Endothelial cell of umbilical vein (primary cell): Measurements from ENCODE around the gene NAXD. TPM values are rescaled to one million over a fixed set of nuclear protein-coding genes. Genes with fewer than 3 reads are reported as not detected.

ENCODE experiments used
- BruUV-seq: library from RNA; stranded (reverse); fragments of 400-500 nt; replicated peaks from 2 replicates; lab custom pipeline; 2021; lab: Mats Ljungman, UMichigan
- CTCF ChIA-PET: fragments of 300-600, 350-600 bp; sonication (Branson Sonifier 250); formaldehyde crosslinking; loops from one replicate; lab custom pipeline; 2021; ENCODE audit warnings: antibody characterized with exemption, inconsistent platforms; lab: Charles Lee
- POLR2A ChIA-PET: fragments of 300-600, 350-600 bp; sonication (Branson Sonifier 250); formaldehyde crosslinking; loops from one replicate; lab custom pipeline; 2021; ENCODE audit warnings: antibody characterized with exemption, inconsistent platforms; lab: Charles Lee
- DNase-seq: peaks from one replicate; pipeline ENCODE4 v3.0.0-alpha.2; 2011; ENCODE audit warnings: low read depth, low spot score
- FAIRE-seq: peaks from 2 replicates; lab custom pipeline; 2011; peaks lifted over from hg19 to GRCh38; lab: Jason Lieb, UNC
- H2AFZ ChIP-seq: 2 replicates; pipeline ENCODE4 v1.6.0; 2012; ENCODE audit warnings: low read depth, low read length, control low read depth, inconsistent platforms
- H3K27ac ChIP-seq: 2 replicates; pipeline ENCODE4 v1.5.1; 2011; ENCODE audit warnings: low read depth, mild to moderate bottlenecking, control low read depth, low read length, moderate library complexity; ENCODE audit not compliant: insufficient read depth
- H3K27me3 ChIP-seq, 2 experiments: 2 replicates each; pipeline versions ENCODE4 v1.6.0 to v1.6.1; 2011; ENCODE audit warnings: low read length in 2 of 2, mixed read lengths in 1 of 2; ENCODE audit not compliant: control insufficient read depth in 2 of 2, insufficient read depth in 2 of 2
- H3K36me3 ChIP-seq, 2 experiments: 2 replicates in 1 of 2; 3 replicates in 1 of 2; pipeline ENCODE4 v1.5.1; 2011; ENCODE audit warnings: low read length in 2 of 2, mild to moderate bottlenecking in 1 of 2, moderate library complexity in 1 of 2; ENCODE audit not compliant: control insufficient read depth in 2 of 2, insufficient read depth in 2 of 2; ENCODE audit errors: extremely low read depth in 1 of 2
- H3K4me1 ChIP-seq: 3 replicates; pipeline ENCODE4 v1.5.1; 2011; ENCODE audit warnings: mild to moderate bottlenecking, low read length; ENCODE audit not compliant: control insufficient read depth, insufficient read depth; ENCODE audit errors: extremely low read depth
- H3K4me2 ChIP-seq: 2 replicates; pipeline ENCODE4 v1.6.1; 2011; ENCODE audit warnings: low read length, control low read depth, mixed read lengths; ENCODE audit not compliant: insufficient read depth
- H3K4me3 ChIP-seq, 3 experiments: fragments of 200-600 bp in 1 of 3; sonication (generic), shearing (Covaris generic) in 1 of 3; replicated peaks in 1 of 3; 2 replicates each; pipeline ENCODE4 v1.5.1; 2011 to 2016; ENCODE audit warnings: control low read depth in 3 of 3, low read length in 3 of 3, mild to moderate bottlenecking in 2 of 3, inconsistent platforms in 1 of 3, low read depth in 1 of 3, moderate library complexity in 1 of 3; ENCODE audit not compliant: insufficient read depth in 1 of 3
- H3K79me2 ChIP-seq: 2 replicates; pipeline ENCODE4 v1.6.0; 2012; ENCODE audit warnings: low read length, inconsistent platforms; ENCODE audit not compliant: control insufficient read depth, insufficient read depth
- H3K9ac ChIP-seq: replicated peaks from 2 replicates; pipeline ENCODE3; 2011; ENCODE audit warnings: low read length, control low read depth; ENCODE audit not compliant: insufficient read depth; ENCODE audit errors: extremely low read depth
- H3K9me1 ChIP-seq: replicated peaks from 3 replicates; pipeline ENCODE4 v1.6.0; 2011; ENCODE audit warnings: mild to moderate bottlenecking, low read length; ENCODE audit not compliant: control insufficient read depth, insufficient read depth; ENCODE audit errors: extremely low read depth
- H3K9me3 ChIP-seq: replicated peaks from 2 replicates; pipeline ENCODE4 v1.5.1; 2012; ENCODE audit warnings: low read length, inconsistent platforms; ENCODE audit not compliant: control insufficient read depth, insufficient read depth
- H4K20me1 ChIP-seq: replicated peaks from 2 replicates; pipeline ENCODE3; 2011; ENCODE audit warnings: mild to moderate bottlenecking, low read length; ENCODE audit not compliant: control insufficient read depth, insufficient read depth; ENCODE audit errors: extremely low read depth
- EZH2 ChIP-seq: IDR thresholded peaks from 2 replicates; pipeline ENCODE4 v1.6.1; 2012; ENCODE audit warnings: borderline replicate concordance, low read depth, mild to moderate bottlenecking, moderate library complexity, low read length, inconsistent platforms; ENCODE audit not compliant: severe bottlenecking
- FOS ChIP-seq: IDR thresholded peaks from 2 replicates; pipeline ENCODE4 v1.6.1; 2011; ENCODE audit warnings: mild to moderate bottlenecking, low read length, moderate library complexity, borderline replicate concordance; ENCODE audit not compliant: insufficient read depth
- GATA2 ChIP-seq: IDR thresholded peaks from 2 replicates; pipeline ENCODE4 v1.7.0; 2011; ENCODE audit warnings: low read depth, mild to moderate bottlenecking, moderate library complexity, mixed read lengths, low read length; ENCODE audit not compliant: insufficient read length, insufficient read depth
- JUN ChIP-seq: IDR thresholded peaks from 2 replicates; pipeline ENCODE4 v1.6.1; 2011; ENCODE audit warnings: borderline replicate concordance, low read depth; ENCODE audit not compliant: insufficient read length, insufficient read depth
- MAX ChIP-seq: IDR thresholded peaks from 2 replicates; pipeline ENCODE4 v1.6.1; 2011; ENCODE audit not compliant: insufficient read depth, insufficient read length
- MYC ChIP-seq: IDR thresholded peaks from one replicate; pipeline ENCODE4 v1.6.1; 2011; ENCODE audit warnings: mild to moderate bottlenecking, low read depth, low read length
- POLR2A ChIP-seq: IDR thresholded peaks from 2 replicates; pipeline ENCODE4 v1.6.1; 2012; ENCODE audit warnings: low read depth, mild to moderate bottlenecking, control low read depth, low read length
- POLR2AphosphoS5 ChIP-seq: IDR thresholded peaks from 2 replicates; pipeline ENCODE4 v1.6.1; 2012; ENCODE audit warnings: low read depth, mild to moderate bottlenecking, control low read depth, low read length, moderate library complexity; ENCODE audit not compliant: insufficient read depth
- dilution Hi-C: fragments of 300-500 bp; cut with MboI; formaldehyde crosslinking; loops from one replicate; pipeline ENCODE4 v1.15.0; 2019; ENCODE audit warnings: low sequenced_read_pairs; ENCODE audit not compliant: extremely low pct_ligation_motif_present
- intact Hi-C: fragments of 100-400 bp; cut with micrococcal nuclease; formaldehyde crosslinking; loops from one replicate; pipeline ENCODE4 v1.10.0; 2022
- polyA plus RNA-seq, 4 experiments: library from polyadenylated mRNA; depleted of rRNA in 3 of 4; stranded (reverse) in 3 of 4; unstranded in 1 of 4; fragments of >200 nt; gene quantifications; 2 replicates each; pipeline versions ENCODE4 v1.2.1 to v1.2.3, GENCODE V29; 2011 to 2012; ENCODE audit warnings: missing spikeins in 1 of 4
- total RNA-seq: library from RNA; stranded (reverse); gene quantifications from 2 replicates; pipeline ENCODE4 v1.2.3, GENCODE V29; 2021
- TF ChIP-seq, protein P1 (sequence below), 2 donors: IDR thresholded peaks; 1 replicate in 1 of 2; 2 replicates in 1 of 2; pipeline ENCODE4 v1.5.1; 2011; ENCODE audit warnings: low read length in 2 of 2, mild to moderate bottlenecking in 2 of 2, moderate library complexity in 2 of 2, control low read depth in 1 of 2, inconsistent platforms in 1 of 2, low read depth in 1 of 2; ENCODE audit not compliant: insufficient read depth in 1 of 2; ENCODE audit errors: extremely low read depth in 1 of 2

Gene NAXD
- total and polyA plus RNA-seq, 2 donors (not counting 3 experiments of a cell fraction or from before 2014, with no cell fraction given) = 19.9 to 42.9 TPM

DNA sequence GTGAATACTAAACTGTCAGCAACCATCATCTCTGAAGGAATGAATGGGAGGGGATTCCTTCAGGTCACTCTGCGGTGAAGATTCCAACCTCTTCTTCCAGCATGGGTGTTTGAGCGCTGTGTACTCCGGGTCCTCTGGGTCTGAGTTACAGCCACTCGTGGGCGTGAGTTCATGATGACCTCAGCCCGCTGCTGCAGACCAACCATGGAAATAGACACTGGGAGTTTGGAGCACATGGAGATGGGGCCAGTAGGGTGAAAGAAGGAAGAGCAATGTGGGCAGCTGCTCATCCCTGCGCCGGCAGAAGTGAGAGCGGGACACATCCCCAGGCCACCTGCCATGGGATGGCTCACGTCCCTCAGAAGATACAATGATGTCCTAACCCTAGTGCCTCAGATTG is 37.0 kb upstream of the NAXD start:
- CTCF ChIA-PET = no interaction called here
- Histone ChIP-seq H3K9me1 (no peaks in the 10 kb centered on the region), H3K4me3 (no peak overlapping the region), H3K27ac (no peak overlapping the region), H3K9me3 (no peaks in the 10 kb centered on the region), H2AFZ (no peak overlapping the region), H3K79me2 (no peaks in the 10 kb centered on the region), H3K27me3 (peaks cover 15 to 21% of the 10 kb centered on the region in 2 experiments), H3K36me3 (no peaks in the 10 kb centered on the region), H3K4me2 (no peak overlapping the region), H4K20me1 (no peaks in the 10 kb centered on the region), H3K9ac (no peak overlapping the region), H3K4me1 (no peaks in the 10 kb centered on the region)
- no TSS peak for BruUV-seq
- FAIRE-seq (no peak), DNase-seq (no peak)
- intact Hi-C loops = no loop called here
- dilution Hi-C loops = no loop called here
- TF ChIP-seq EZH2 = no peak
- TF ChIP-seq GATA2 = no peak
- TF ChIP-seq POLR2A = no peak
- no peak for TF ChIP-seq FOS
- no peak for TF ChIP-seq JUN
- TF ChIP-seq, protein P1, sequence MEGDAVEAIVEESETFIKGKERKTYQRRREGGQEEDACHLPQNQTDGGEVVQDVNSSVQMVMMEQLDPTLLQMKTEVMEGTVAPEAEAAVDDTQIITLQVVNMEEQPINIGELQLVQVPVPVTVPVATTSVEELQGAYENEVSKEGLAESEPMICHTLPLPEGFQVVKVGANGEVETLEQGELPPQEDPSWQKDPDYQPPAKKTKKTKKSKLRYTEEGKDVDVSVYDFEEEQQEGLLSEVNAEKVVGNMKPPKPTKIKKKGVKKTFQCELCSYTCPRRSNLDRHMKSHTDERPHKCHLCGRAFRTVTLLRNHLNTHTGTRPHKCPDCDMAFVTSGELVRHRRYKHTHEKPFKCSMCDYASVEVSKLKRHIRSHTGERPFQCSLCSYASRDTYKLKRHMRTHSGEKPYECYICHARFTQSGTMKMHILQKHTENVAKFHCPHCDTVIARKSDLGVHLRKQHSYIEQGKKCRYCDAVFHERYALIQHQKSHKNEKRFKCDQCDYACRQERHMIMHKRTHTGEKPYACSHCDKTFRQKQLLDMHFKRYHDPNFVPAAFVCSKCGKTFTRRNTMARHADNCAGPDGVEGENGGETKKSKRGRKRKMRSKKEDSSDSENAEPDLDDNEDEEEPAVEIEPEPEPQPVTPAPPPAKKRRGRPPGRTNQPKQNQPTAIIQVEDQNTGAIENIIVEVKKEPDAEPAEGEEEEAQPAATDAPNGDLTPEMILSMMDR (IDR thresholded peaks at IDR 0.05; ENCODE audit: extremely low read depth in 1 of 2, insufficient read depth in 1 of 2, low read depth in 1 of 2, low read length in 2 of 2) = no peak
- TF ChIP-seq MYC = no peak
- no peak for TF ChIP-seq MAX
- TF ChIP-seq POLR2AphosphoS5 = no peak
- POLR2A ChIA-PET = no interaction called here
